HepG2 (cell line): Measurements from ENCODE around the gene PROC. TPM values are rescaled to one million over a fixed set of nuclear protein-coding genes. Genes with fewer than 3 reads are reported as not detected.

Source experiments
- MXD4 ChIP-seq: IDR thresholded peaks from 2 replicates; pipeline ENCODE4 v1.6.1; 2016; ENCODE audit warnings: mild to moderate bottlenecking, missing biosample characterization, missing genetic modification reagents
- NFE2 ChIP-seq: sonication (generic); formaldehyde crosslinking; IDR thresholded peaks from 2 replicates; pipeline ENCODE4 v1.4.0; 2020; ENCODE audit warnings: missing genetic modification reagents
- RORA ChIP-seq: sonication (generic); formaldehyde crosslinking; IDR thresholded peaks from 2 replicates; pipeline ENCODE4 v1.5.0; 2020; ENCODE audit warnings: mild to moderate bottlenecking, missing genetic modification reagents, moderate library complexity
- SMAD3 ChIP-seq: sonication (generic); formaldehyde crosslinking; IDR thresholded peaks from 2 replicates; pipeline ENCODE4 v1.4.0; 2020; ENCODE audit warnings: missing genetic modification reagents
- ZFP1 ChIP-seq: IDR thresholded peaks from 2 replicates; pipeline ENCODE4 v1.6.1; 2016
- ZFP90 ChIP-seq: sonication (generic); formaldehyde crosslinking; IDR thresholded peaks from 2 replicates; pipeline ENCODE4 v1.8.0; 2022; ENCODE audit warnings: missing genetic modification reagents, mild to moderate bottlenecking, inconsistent platforms, borderline replicate concordance
- ZNF180 ChIP-seq: sonication (generic); formaldehyde crosslinking; IDR thresholded peaks from 2 replicates; pipeline ENCODE4 v1.4.0; 2020; ENCODE audit warnings: low read depth, missing genetic modification reagents, borderline replicate concordance
- ZNF441 ChIP-seq: sonication (generic); formaldehyde crosslinking; IDR thresholded peaks from 2 replicates; pipeline ENCODE4 v1.7.0; 2021; ENCODE audit warnings: missing genetic modification reagents, borderline replicate concordance
- ZNF720 ChIP-seq: sonication (generic); formaldehyde crosslinking; IDR thresholded peaks from 2 replicates; pipeline ENCODE4 v1.4.0; 2020; ENCODE audit warnings: missing genetic modification reagents
- polyA plus RNA-seq, 8 experiments: library from polyadenylated mRNA; depleted of rRNA in 3 of 8; stranded (reverse) in 7 of 8; unstranded in 1 of 8; fragments of >200 nt; fragmentation: Illumina TruSeq in 4 of 8; extraction: Trizol in 4 of 8; gene quantifications; 2 replicates each; pipeline versions ENCODE4 v1.2.1 to v1.2.3, GENCODE V29; 2011 to 2016; ENCODE audit warnings: low read depth in 4 of 8, missing spikeins in 1 of 8, mixed read lengths in 1 of 8; ENCODE audit not compliant: insufficient read depth in 1 of 8
- total RNA-seq, 5 experiments: library from RNA; depleted of rRNA; stranded (reverse); fragments of >200 nt; fragmentation: Illumina TruSeq; extraction: Trizol; gene quantifications; 2 replicates each; pipeline ENCODE4 v1.2.3, GENCODE V29; 2016; ENCODE audit warnings: low read depth in 1 of 5
- TF ChIP-seq, protein P1 (sequence below): sonication (generic); formaldehyde crosslinking; conservative IDR thresholded peaks from 2 replicates; pipeline ENCODE4 v1.8.0; 2022; ENCODE audit warnings: mild to moderate bottlenecking, moderate library complexity, missing genetic modification reagents
- TF ChIP-seq, protein P2 (sequence below): sonication (generic); formaldehyde crosslinking; IDR thresholded peaks from 2 replicates; pipeline ENCODE4 v1.4.0; 2020; ENCODE audit warnings: missing genetic modification reagents
- TF ChIP-seq, protein P3 (sequence below): sonication (generic); formaldehyde crosslinking; IDR thresholded peaks from 2 replicates; pipeline ENCODE4 v1.5.0; 2020; ENCODE audit warnings: mild to moderate bottlenecking, missing genetic modification reagents, borderline replicate concordance
- TF ChIP-seq, protein P4 (sequence below): sonication (generic); formaldehyde crosslinking; IDR thresholded peaks from 2 replicates; pipeline ENCODE4 v1.4.0; 2020; ENCODE audit warnings: missing genetic modification reagents
- TF ChIP-seq, protein P5 (sequence below): sonication (generic); formaldehyde crosslinking; IDR thresholded peaks from 2 replicates; pipeline ENCODE4 v1.8.0; 2022; ENCODE audit warnings: mild to moderate bottlenecking, missing genetic modification reagents; ENCODE audit not compliant: insufficient replicate concordance
- TF ChIP-seq, protein P6 (sequence below): sonication (generic); formaldehyde crosslinking; conservative IDR thresholded peaks from 2 replicates; pipeline ENCODE4 v1.4.0; 2020; ENCODE audit warnings: missing genetic modification reagents

PROC gene
- total and polyA plus RNA-seq, 2 of the 13 experiments (the other 11 are each of a cell fraction or from before 2014, with no cell fraction given), result 134 to 185 TPM

DNA sequence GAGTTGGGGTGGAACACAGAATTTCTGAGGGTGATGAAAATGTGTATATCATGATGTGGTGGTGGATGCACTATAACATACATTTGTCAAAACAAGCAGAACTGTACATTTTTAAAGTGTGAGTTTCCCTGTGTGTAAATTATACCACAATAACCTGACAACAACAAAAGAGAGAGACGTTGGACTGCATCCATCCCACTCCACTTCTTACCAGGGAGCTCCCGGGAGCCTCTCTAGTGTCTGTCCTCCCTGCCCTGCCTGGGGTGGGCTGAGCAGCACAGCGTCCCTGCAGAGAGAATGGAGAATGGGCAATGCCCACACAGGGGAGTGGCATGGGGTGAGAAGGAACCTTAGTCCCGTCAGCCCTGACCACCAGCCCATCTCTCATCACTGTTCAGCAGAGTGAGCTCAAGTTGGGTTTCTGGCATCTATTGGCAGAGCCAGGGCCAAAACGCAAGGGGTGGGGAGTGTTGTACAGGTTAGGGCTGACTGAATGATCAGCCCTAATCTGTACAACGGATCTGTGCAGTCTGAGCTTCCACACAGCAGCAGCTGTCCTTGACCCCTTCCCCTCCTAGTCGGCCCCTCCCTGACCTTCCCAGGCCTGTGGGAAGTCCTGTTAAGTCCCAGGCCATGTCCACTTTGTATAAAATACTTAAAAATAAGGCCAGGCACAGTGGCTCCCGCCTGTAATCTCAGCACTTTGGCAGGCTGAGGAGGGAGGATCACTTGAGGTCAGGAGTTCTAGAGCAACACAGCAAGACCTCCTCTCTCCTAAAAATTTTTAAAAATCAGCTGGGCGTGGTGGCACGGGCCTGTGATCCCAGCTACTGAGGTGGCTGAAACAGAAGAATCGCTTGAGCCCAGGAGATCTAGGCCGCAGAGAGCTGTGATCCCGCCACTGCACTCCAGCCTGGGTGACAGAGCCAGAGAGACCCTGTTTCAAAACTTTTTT is 3.3 kb upstream of the PROC start (continued):
- TF ChIP-seq, protein P1, sequence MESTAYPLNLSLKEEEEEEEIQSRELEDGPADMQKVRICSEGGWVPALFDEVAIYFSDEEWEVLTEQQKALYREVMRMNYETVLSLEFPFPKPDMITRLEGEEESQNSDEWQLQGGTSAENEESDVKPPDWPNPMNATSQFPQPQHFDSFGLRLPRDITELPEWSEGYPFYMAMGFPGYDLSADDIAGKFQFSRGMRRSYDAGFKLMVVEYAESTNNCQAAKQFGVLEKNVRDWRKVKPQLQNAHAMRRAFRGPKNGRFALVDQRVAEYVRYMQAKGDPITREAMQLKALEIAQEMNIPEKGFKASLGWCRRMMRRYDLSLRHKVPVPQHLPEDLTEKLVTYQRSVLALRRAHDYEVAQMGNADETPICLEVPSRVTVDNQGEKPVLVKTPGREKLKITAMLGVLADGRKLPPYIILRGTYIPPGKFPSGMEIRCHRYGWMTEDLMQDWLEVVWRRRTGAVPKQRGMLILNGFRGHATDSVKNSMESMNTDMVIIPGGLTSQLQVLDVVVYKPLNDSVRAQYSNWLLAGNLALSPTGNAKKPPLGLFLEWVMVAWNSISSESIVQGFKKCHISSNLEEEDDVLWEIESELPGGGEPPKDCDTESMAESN (CRISPR knock-in tag), result no peak; the same call in 1 of the 2 replicates
- TF ChIP-seq, protein P2, sequence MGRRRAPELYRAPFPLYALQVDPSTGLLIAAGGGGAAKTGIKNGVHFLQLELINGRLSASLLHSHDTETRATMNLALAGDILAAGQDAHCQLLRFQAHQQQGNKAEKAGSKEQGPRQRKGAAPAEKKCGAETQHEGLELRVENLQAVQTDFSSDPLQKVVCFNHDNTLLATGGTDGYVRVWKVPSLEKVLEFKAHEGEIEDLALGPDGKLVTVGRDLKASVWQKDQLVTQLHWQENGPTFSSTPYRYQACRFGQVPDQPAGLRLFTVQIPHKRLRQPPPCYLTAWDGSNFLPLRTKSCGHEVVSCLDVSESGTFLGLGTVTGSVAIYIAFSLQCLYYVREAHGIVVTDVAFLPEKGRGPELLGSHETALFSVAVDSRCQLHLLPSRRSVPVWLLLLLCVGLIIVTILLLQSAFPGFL (CRISPR knock-in tag), result no peak
- TF ChIP-seq ZNF441 (CRISPR knock-in tag) (no peak), ZFP90 (CRISPR knock-in tag) (no peak), SMAD3 (CRISPR knock-in tag) (peak; percentile 81), ZFP1 (CRISPR knock-in tag) (no peak), NFE2 (CRISPR knock-in tag) (no peak), RORA (no peak), MXD4 (0 out of 2 replicates have a peak, but pooled peaks have one; percentile 57), ZNF180 (CRISPR knock-in tag) (no peak), ZNF720 (CRISPR knock-in tag) (0 out of 2 replicates have a peak, but pooled peaks have one; percentile 71)
- TF ChIP-seq, protein P3, sequence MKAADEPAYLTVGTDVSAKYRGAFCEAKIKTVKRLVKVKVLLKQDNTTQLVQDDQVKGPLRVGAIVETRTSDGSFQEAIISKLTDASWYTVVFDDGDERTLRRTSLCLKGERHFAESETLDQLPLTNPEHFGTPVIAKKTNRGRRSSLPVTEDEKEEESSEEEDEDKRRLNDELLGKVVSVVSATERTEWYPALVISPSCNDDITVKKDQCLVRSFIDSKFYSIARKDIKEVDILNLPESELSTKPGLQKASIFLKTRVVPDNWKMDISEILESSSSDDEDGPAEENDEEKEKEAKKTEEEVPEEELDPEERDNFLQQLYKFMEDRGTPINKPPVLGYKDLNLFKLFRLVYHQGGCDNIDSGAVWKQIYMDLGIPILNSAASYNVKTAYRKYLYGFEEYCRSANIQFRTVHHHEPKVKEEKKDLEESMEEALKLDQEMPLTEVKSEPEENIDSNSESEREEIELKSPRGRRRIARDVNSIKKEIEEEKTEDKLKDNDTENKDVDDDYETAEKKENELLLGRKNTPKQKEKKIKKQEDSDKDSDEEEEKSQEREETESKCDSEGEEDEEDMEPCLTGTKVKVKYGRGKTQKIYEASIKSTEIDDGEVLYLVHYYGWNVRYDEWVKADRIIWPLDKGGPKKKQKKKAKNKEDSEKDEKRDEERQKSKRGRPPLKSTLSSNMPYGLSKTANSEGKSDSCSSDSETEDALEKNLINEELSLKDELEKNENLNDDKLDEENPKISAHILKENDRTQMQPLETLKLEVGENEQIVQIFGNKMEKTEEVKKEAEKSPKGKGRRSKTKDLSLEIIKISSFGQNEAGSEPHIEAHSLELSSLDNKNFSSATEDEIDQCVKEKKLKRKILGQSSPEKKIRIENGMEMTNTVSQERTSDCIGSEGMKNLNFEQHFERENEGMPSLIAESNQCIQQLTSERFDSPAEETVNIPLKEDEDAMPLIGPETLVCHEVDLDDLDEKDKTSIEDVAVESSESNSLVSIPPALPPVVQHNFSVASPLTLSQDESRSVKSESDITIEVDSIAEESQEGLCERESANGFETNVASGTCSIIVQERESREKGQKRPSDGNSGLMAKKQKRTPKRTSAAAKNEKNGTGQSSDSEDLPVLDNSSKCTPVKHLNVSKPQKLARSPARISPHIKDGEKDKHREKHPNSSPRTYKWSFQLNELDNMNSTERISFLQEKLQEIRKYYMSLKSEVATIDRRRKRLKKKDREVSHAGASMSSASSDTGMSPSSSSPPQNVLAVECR (CRISPR knock-in tag), result peak; percentile 21; the same call in 1 of the 2 replicates
- TF ChIP-seq, protein P4, sequence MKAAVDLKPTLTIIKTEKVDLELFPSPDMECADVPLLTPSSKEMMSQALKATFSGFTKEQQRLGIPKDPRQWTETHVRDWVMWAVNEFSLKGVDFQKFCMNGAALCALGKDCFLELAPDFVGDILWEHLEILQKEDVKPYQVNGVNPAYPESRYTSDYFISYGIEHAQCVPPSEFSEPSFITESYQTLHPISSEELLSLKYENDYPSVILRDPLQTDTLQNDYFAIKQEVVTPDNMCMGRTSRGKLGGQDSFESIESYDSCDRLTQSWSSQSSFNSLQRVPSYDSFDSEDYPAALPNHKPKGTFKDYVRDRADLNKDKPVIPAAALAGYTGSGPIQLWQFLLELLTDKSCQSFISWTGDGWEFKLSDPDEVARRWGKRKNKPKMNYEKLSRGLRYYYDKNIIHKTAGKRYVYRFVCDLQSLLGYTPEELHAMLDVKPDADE (CRISPR knock-in tag), result no peak
- TF ChIP-seq, protein P5, sequence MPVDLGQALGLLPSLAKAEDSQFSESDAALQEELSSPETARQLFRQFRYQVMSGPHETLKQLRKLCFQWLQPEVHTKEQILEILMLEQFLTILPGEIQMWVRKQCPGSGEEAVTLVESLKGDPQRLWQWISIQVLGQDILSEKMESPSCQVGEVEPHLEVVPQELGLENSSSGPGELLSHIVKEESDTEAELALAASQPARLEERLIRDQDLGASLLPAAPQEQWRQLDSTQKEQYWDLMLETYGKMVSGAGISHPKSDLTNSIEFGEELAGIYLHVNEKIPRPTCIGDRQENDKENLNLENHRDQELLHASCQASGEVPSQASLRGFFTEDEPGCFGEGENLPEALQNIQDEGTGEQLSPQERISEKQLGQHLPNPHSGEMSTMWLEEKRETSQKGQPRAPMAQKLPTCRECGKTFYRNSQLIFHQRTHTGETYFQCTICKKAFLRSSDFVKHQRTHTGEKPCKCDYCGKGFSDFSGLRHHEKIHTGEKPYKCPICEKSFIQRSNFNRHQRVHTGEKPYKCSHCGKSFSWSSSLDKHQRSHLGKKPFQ, result no peak
- TF ChIP-seq, protein P6, sequence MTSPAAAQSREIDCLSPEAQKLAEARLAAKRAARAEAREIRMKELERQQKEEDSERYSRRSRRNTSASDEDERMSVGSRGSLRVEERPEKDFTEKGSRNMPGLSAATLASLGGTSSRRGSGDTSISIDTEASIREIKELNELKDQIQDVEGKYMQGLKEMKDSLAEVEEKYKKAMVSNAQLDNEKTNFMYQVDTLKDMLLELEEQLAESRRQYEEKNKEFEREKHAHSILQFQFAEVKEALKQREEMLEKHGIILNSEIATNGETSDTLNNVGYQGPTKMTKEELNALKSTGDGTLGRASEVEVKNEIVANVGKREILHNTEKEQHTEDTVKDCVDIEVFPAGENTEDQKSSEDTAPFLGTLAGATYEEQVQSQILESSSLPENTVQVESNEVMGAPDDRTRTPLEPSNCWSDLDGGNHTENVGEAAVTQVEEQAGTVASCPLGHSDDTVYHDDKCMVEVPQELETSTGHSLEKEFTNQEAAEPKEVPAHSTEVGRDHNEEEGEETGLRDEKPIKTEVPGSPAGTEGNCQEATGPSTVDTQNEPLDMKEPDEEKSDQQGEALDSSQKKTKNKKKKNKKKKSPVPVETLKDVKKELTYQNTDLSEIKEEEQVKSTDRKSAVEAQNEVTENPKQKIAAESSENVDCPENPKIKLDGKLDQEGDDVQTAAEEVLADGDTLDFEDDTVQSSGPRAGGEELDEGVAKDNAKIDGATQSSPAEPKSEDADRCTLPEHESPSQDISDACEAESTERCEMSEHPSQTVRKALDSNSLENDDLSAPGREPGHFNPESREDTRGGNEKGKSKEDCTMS (CRISPR knock-in tag), result no peak
